ENCODE results near the gene ZFP42.

DNA sequence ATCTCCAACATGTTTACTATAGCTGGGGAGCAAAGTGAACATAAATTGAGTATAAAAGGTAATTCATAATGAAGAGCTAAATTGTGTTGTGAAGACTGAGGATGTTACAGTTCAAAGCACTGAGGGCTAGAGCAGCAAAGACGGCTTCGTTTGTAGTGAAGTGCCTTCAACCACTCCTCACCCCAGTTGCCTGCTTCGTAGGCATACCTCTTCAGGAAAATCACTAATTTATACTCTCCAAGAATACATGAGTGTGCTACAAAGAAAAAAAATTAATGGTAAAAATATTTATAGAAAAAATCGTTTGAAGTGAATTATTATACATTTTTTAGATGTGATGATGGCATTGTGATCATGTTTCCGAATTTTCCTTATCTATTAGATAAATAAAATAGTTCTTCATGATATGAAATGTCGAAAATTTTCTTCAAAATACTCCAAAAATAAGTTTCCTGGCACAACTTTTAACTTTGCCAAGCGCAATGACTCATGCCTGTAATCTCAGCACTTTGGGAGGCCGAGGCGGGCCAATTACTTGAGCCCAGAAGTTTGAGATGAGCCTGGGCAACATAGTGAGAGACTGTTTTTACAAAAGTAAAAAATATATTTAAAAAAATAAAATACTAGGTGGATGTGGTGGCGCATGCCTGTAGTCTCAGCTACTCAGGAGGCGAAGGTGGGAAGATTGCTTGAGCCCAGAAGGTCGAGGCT lies 41.6 kb downstream of the ZFP42 start:
- no peak for TF ChIP-seq GABPA (IDR thresholded peaks at IDR 0.05; ENCODE audit: low read depth)
- no peak for TF ChIP-seq POLR2AphosphoS5 (IDR thresholded peaks at IDR 0.05; ENCODE audit: low read depth)
- TF ChIP-seq, protein P1, sequence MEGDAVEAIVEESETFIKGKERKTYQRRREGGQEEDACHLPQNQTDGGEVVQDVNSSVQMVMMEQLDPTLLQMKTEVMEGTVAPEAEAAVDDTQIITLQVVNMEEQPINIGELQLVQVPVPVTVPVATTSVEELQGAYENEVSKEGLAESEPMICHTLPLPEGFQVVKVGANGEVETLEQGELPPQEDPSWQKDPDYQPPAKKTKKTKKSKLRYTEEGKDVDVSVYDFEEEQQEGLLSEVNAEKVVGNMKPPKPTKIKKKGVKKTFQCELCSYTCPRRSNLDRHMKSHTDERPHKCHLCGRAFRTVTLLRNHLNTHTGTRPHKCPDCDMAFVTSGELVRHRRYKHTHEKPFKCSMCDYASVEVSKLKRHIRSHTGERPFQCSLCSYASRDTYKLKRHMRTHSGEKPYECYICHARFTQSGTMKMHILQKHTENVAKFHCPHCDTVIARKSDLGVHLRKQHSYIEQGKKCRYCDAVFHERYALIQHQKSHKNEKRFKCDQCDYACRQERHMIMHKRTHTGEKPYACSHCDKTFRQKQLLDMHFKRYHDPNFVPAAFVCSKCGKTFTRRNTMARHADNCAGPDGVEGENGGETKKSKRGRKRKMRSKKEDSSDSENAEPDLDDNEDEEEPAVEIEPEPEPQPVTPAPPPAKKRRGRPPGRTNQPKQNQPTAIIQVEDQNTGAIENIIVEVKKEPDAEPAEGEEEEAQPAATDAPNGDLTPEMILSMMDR (IDR thresholded peaks at IDR 0.05; ENCODE audit: insufficient read depth, low read length) = no peak
- TF ChIP-seq, protein P2, sequence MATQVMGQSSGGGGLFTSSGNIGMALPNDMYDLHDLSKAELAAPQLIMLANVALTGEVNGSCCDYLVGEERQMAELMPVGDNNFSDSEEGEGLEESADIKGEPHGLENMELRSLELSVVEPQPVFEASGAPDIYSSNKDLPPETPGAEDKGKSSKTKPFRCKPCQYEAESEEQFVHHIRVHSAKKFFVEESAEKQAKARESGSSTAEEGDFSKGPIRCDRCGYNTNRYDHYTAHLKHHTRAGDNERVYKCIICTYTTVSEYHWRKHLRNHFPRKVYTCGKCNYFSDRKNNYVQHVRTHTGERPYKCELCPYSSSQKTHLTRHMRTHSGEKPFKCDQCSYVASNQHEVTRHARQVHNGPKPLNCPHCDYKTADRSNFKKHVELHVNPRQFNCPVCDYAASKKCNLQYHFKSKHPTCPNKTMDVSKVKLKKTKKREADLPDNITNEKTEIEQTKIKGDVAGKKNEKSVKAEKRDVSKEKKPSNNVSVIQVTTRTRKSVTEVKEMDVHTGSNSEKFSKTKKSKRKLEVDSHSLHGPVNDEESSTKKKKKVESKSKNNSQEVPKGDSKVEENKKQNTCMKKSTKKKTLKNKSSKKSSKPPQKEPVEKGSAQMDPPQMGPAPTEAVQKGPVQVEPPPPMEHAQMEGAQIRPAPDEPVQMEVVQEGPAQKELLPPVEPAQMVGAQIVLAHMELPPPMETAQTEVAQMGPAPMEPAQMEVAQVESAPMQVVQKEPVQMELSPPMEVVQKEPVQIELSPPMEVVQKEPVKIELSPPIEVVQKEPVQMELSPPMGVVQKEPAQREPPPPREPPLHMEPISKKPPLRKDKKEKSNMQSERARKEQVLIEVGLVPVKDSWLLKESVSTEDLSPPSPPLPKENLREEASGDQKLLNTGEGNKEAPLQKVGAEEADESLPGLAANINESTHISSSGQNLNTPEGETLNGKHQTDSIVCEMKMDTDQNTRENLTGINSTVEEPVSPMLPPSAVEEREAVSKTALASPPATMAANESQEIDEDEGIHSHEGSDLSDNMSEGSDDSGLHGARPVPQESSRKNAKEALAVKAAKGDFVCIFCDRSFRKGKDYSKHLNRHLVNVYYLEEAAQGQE (IDR thresholded peaks at IDR 0.05; ENCODE audit: insufficient replicate concordance, low read depth) = no peak
- no peak for TF ChIP-seq SPI1 (IDR thresholded peaks at IDR 0.05; ENCODE audit: borderline replicate concordance, low read depth)
